H1 (cell line): Measurements from ENCODE around the gene TMEM151B. TPM values are rescaled to one million over a fixed set of nuclear protein-coding genes. Genes with fewer than 3 reads are reported as not detected.

Source experiments
- CTCF ChIA-PET: fragments of 300-600 bp; sonication (Branson Sonifier 250); formaldehyde crosslinking; loops from one replicate; lab custom pipeline; 2021; ENCODE audit not compliant: partially characterized antibody; lab: Charles Lee
- POLR2A ChIA-PET: fragments of 300-600 bp; sonication (Branson Sonifier 250); formaldehyde crosslinking; loops from one replicate; lab custom pipeline; 2021; ENCODE audit warnings: inconsistent platforms; ENCODE audit not compliant: partially characterized antibody; lab: Charles Lee
- DNase-seq, 2 experiments: peaks; one replicate each; pipeline versions ENCODE4 v3.0.0 to v3.0.0-alpha.2; 2010 to 2022; ENCODE audit warnings: low spot score in 2 of 2, low read depth in 1 of 2, mixed read lengths in 1 of 2
- FAIRE-seq: peaks from 2 replicates; lab custom pipeline; 2011; peaks lifted over from hg19 to GRCh38; lab: Jason Lieb, UNC
- H2AFZ ChIP-seq: 2 replicates; pipeline ENCODE4 v1.8.1; 2012; ENCODE audit warnings: low read length, inconsistent platforms
- H2AK5ac ChIP-seq: 2 replicates; pipeline ENCODE4 v1.6.1; 2013; ENCODE audit warnings: low read depth, low read length
- H2BK120ac ChIP-seq: replicated peaks from 2 replicates; pipeline ENCODE3; 2013; ENCODE audit warnings: low read depth, low read length, inconsistent platforms
- H2BK12ac ChIP-seq: 2 replicates; pipeline ENCODE4 v1.6.1; 2013; ENCODE audit warnings: low read depth, low read length
- H2BK15ac ChIP-seq: 2 replicates; pipeline ENCODE4 v1.6.1; 2013; ENCODE audit warnings: low read length
- H2BK20ac ChIP-seq: 2 replicates; pipeline ENCODE4 v1.6.1; 2013; ENCODE audit warnings: low read length
- H2BK5ac ChIP-seq: 2 replicates; pipeline ENCODE4 v1.6.1; 2013; ENCODE audit warnings: low read depth, low read length
- H3K14ac ChIP-seq: 2 replicates; pipeline ENCODE4 v1.6.1; 2013; ENCODE audit warnings: inconsistent platforms; ENCODE audit not compliant: insufficient read length
- H3K18ac ChIP-seq: 2 replicates; pipeline ENCODE4 v1.6.1; 2013; ENCODE audit warnings: low read length; ENCODE audit errors: extremely low read depth
- H3K23ac ChIP-seq: 2 replicates; pipeline ENCODE4 v1.6.1; 2013; ENCODE audit warnings: inconsistent platforms; ENCODE audit not compliant: insufficient read length
- H3K23me2 ChIP-seq: 2 replicates; pipeline ENCODE4 v1.6.1; 2013; ENCODE audit warnings: low read depth, low read length
- H3K27ac ChIP-seq: 2 replicates; pipeline ENCODE4 v1.6.1; 2011; ENCODE audit warnings: low read depth, low read length, inconsistent platforms
- H3K27me3 ChIP-seq, 4 experiments: replicated peaks in 1 of 4; 1 replicate in 1 of 4; 2 replicates in 3 of 4; pipeline versions ENCODE4 v1.6.1 to v1.8.1; 2011 to 2013; ENCODE audit warnings: low read length in 3 of 4, mild to moderate bottlenecking in 3 of 4, inconsistent platforms in 2 of 4, mixed read lengths in 2 of 4, moderate library complexity in 1 of 4; ENCODE audit not compliant: control insufficient read depth in 3 of 4, insufficient read depth in 3 of 4; ENCODE audit errors: extremely low read depth in 1 of 4
- H3K36me3 ChIP-seq, 4 experiments: 2 replicates each; pipeline versions ENCODE4 v1.6.1 to v1.8.1; 2011 to 2013; ENCODE audit warnings: mild to moderate bottlenecking in 4 of 4, low read length in 3 of 4, moderate library complexity in 2 of 4, control low read depth in 1 of 4, inconsistent platforms in 1 of 4; ENCODE audit not compliant: insufficient read depth in 4 of 4, control insufficient read depth in 2 of 4
- H3K4ac ChIP-seq: replicated peaks from 2 replicates; pipeline ENCODE3; 2013; ENCODE audit warnings: low read length, low read depth, mixed read lengths, inconsistent platforms; ENCODE audit not compliant: insufficient read length
- H3K4me1 ChIP-seq, 4 experiments: replicated peaks in 1 of 4; 1 replicate in 1 of 4; 2 replicates in 3 of 4; pipeline versions ENCODE4 v1.6.1 to v1.8.1; 2011 to 2013; ENCODE audit warnings: low read length in 3 of 4, inconsistent platforms in 2 of 4, mixed read lengths in 1 of 4; ENCODE audit not compliant: insufficient read depth in 4 of 4, control insufficient read depth in 3 of 4
- H3K4me2 ChIP-seq, 2 experiments: 2 replicates each; pipeline versions ENCODE4 v1.6.1 to v1.8.1; 2011 to 2013; ENCODE audit warnings: low read depth in 2 of 2, low read length in 2 of 2, control low read depth in 1 of 2, inconsistent platforms in 1 of 2, mild to moderate bottlenecking in 1 of 2; ENCODE audit not compliant: insufficient read depth in 1 of 2
- H3K4me3 ChIP-seq, 4 experiments: fragments of 200-600, 300-600 bp in 1 of 4; sonication (generic), shearing (Covaris generic), sonication (Bioruptor Twin) in 1 of 4; 2 replicates each; pipeline versions ENCODE4 v1.5.1 to v1.8.1; 2011 to 2016; ENCODE audit warnings: low read length in 4 of 4, low read depth in 3 of 4, control low read depth in 2 of 4, inconsistent platforms in 2 of 4, mild to moderate bottlenecking in 2 of 4, mixed read lengths in 1 of 4, moderate library complexity in 1 of 4; ENCODE audit not compliant: insufficient read depth in 2 of 4; ENCODE audit errors: extremely low read depth in 1 of 4
- H3K56ac ChIP-seq: replicated peaks from 2 replicates; pipeline ENCODE3; 2013; ENCODE audit warnings: low read depth, mild to moderate bottlenecking, mixed read lengths, low read length, inconsistent platforms; ENCODE audit not compliant: insufficient read length
- H3K79me1 ChIP-seq: 2 replicates; pipeline ENCODE4 v1.6.1; 2013; ENCODE audit warnings: low read depth, low read length, control low read depth
- H3K79me2 ChIP-seq, 2 experiments: 2 replicates each; pipeline versions ENCODE4 v1.6.1 to v1.8.1; 2012 to 2013; ENCODE audit warnings: low read length in 2 of 2, mild to moderate bottlenecking in 2 of 2, inconsistent platforms in 1 of 2; ENCODE audit not compliant: insufficient read depth in 2 of 2, control insufficient read depth in 1 of 2
- H3K9ac ChIP-seq, 4 experiments: replicated peaks in 1 of 4; 1 replicate in 1 of 4; 2 replicates in 3 of 4; pipeline versions ENCODE4 v1.6.1 to v1.8.1; 2011 to 2013; ENCODE audit warnings: low read depth in 3 of 4, low read length in 3 of 4, control low read depth in 2 of 4, mild to moderate bottlenecking in 2 of 4, moderate library complexity in 2 of 4, inconsistent platforms in 1 of 4; ENCODE audit errors: extremely low read depth in 1 of 4
- H3K9me3 ChIP-seq, 2 experiments: 2 replicates each; pipeline versions ENCODE4 v1.6.1 to v1.8.1; 2012 to 2013; ENCODE audit warnings: mild to moderate bottlenecking in 2 of 2, moderate library complexity in 2 of 2, control low read depth in 1 of 2, inconsistent platforms in 1 of 2, low read depth in 1 of 2, low read length in 1 of 2, mixed read lengths in 1 of 2; ENCODE audit not compliant: insufficient read depth in 2 of 2
- H4K20me1 ChIP-seq, 2 experiments: replicated peaks in 1 of 2; 2 replicates each; pipeline versions ENCODE3 to v1.8.1; 2011 to 2013; ENCODE audit warnings: inconsistent platforms in 2 of 2, low read length in 2 of 2, mild to moderate bottlenecking in 1 of 2; ENCODE audit not compliant: insufficient read depth in 2 of 2, control insufficient read depth in 1 of 2
- H4K5ac ChIP-seq: 2 replicates; pipeline ENCODE4 v1.6.1; 2013; ENCODE audit warnings: low read length, low read depth, mixed read lengths, inconsistent platforms; ENCODE audit not compliant: insufficient read length
- H4K8ac ChIP-seq: 2 replicates; pipeline ENCODE4 v1.8.0; 2013; ENCODE audit warnings: mild to moderate bottlenecking, moderate library complexity, low read length, inconsistent platforms; ENCODE audit not compliant: insufficient read depth; ENCODE audit errors: extremely low read depth
- H4K91ac ChIP-seq: replicated peaks from 2 replicates; pipeline ENCODE3; 2013; ENCODE audit warnings: low read length, mixed read lengths, inconsistent platforms; ENCODE audit not compliant: insufficient read length
- CEBPB ChIP-seq: IDR thresholded peaks from 2 replicates; pipeline ENCODE4 v1.6.1; 2012; ENCODE audit warnings: low read depth, low read length
- CTBP2 ChIP-seq: IDR thresholded peaks from 2 replicates; pipeline ENCODE4 v1.7.0; 2011; ENCODE audit warnings: borderline replicate concordance, mild to moderate bottlenecking, moderate library complexity, mixed read lengths, low read length; ENCODE audit not compliant: insufficient read depth, insufficient read length
- EP300 ChIP-seq, 2 experiments: IDR thresholded peaks; 1 replicate in 1 of 2; 2 replicates in 1 of 2; pipeline ENCODE4 v1.6.1; 2011 to 2012; ENCODE audit warnings: low read depth in 2 of 2, low read length in 2 of 2, mild to moderate bottlenecking in 2 of 2, borderline replicate concordance in 1 of 2, inconsistent platforms in 1 of 2, moderate library complexity in 1 of 2
- GABPA ChIP-seq: IDR thresholded peaks from 2 replicates; pipeline ENCODE4 v1.6.1; 2011; ENCODE audit warnings: mild to moderate bottlenecking, low read length, moderate library complexity, borderline replicate concordance; ENCODE audit not compliant: insufficient read depth
- HDAC2 ChIP-seq, 2 experiments: fragments of 300-600 bp in 1 of 2; sonication (generic) in 1 of 2; IDR thresholded peaks; 2 replicates each; pipeline ENCODE4 v1.6.1; 2011 to 2012; ENCODE audit warnings: low read depth in 2 of 2, low read length in 2 of 2, mild to moderate bottlenecking in 2 of 2, moderate library complexity in 2 of 2, borderline replicate concordance in 1 of 2, inconsistent platforms in 1 of 2
- RFX5 ChIP-seq: IDR thresholded peaks from 2 replicates; pipeline ENCODE4 v1.6.1; 2011; ENCODE audit warnings: low read depth, low read length, improper control_type of control experiment, borderline replicate concordance
- RXRA ChIP-seq: IDR thresholded peaks from 2 replicates; pipeline ENCODE4 v1.6.1; 2011; ENCODE audit warnings: low read depth, mild to moderate bottlenecking, low read length, moderate library complexity; ENCODE audit not compliant: insufficient read depth
- SAP30 ChIP-seq: fragments of 300-600 bp; sonication (generic); IDR thresholded peaks from 2 replicates; pipeline ENCODE4 v1.7.1; 2012; ENCODE audit warnings: low read length, moderate library complexity, mild to moderate bottlenecking, inconsistent platforms; ENCODE audit not compliant: insufficient read depth, insufficient replicate concordance
- SP4 ChIP-seq: IDR thresholded peaks from 2 replicates; pipeline ENCODE4 v1.6.1; 2012; ENCODE audit warnings: low read length, inconsistent platforms
- SUZ12 ChIP-seq: fragments of 200-600 bp; sonication (generic); IDR thresholded peaks from 2 replicates; pipeline ENCODE4 v1.6.1; 2012; ENCODE audit warnings: mild to moderate bottlenecking, inconsistent platforms, low read length, moderate library complexity, mixed read lengths
- USF2 ChIP-seq: IDR thresholded peaks from 2 replicates; pipeline ENCODE4 v1.6.1; 2011; ENCODE audit warnings: low read length, improper control_type of control experiment
- WGBS, 2 experiments: shearing (Covaris generic) in 1 of 2; methylation state at CpG; one replicate each; pipeline versions ENCODE4 v1.1.6 to v1.1.7; 2013 to 2015; ENCODE audit warnings: low lambda C conversion rate in 2 of 2, mixed read lengths in 2 of 2, inconsistent platforms in 1 of 2, low coverage in 1 of 2, missing lambda C conversion rate in 1 of 2; ENCODE audit not compliant: insufficient replicate concordance in 2 of 2, insufficient coverage in 1 of 2, insufficient read length in 1 of 2; ENCODE audit errors: extremely low coverage in 1 of 2, missing lambda C conversion rate in 1 of 2; 5-methylcytosine and 5-hydroxymethylcytosine counted together
- polyA plus RNA-seq, 7 experiments: library from polyadenylated mRNA; depleted of rRNA in 3 of 7; stranded (reverse) in 5 of 7; unstranded in 2 of 7; fragments of >200 nt in 5 of 7; fragments of 200-250 nt in 2 of 7; gene quantifications; 1 replicate in 5 of 7; 2 replicates in 1 of 7; 4 replicates in 1 of 7; pipeline versions ENCODE4 v1.2.1 to v1.2.3, GENCODE V29; 2011 to 2013; ENCODE audit warnings: missing spikeins in 2 of 7, mixed read lengths in 2 of 7
- total RNA-seq: library from RNA; stranded (reverse); fragmentation: NEBNext Ultra II Directional; extraction: Animal tissue kit (Norgen Biotek cat#: 25700); gene quantifications from 2 replicates; pipeline ENCODE4 v1.2.1, GENCODE V29; 2021

The TMEM151B gene
- total and polyA plus RNA-seq, 2 of the 8 experiments (the other 6 are each of a cell fraction or from before 2014, with no cell fraction given), result 8.0 to 15.5 TPM

GRCh38 chr6:44310241-44310640 is 40.0 kb downstream of the TMEM151B start:
- H3K9ac ChIP-seq, result no peak overlapping the region
- no peak overlapping the region for H2BK15ac ChIP-seq
- H2BK20ac ChIP-seq, result no peak overlapping the region
- no peak overlapping the region for H4K5ac ChIP-seq
- ChIA-PET POLR2A (interaction anchor here (1.0 to 6.9 kb wide), 8 partner anchors 11 to 64 kb away, joined by 3 to 81 read pairs (median 10); partner anchors contain the start of gene HSP90AB1), CTCF (interaction anchor here (0.9 to 13.9 kb wide), 4 partner anchors 8 to 74 kb away, joined by 3 to 330 read pairs (median 56); partner anchors contain the start of genes NFKBIE and TMEM151B)
- H3K79me2 ChIP-seq, result peaks cover 0 to 13% of the 10 kb centered on the region in 2 experiments; a peak in 2 of 4 replicates
- H3K36me3 ChIP-seq, result peaks cover 18 to 54% (median 47%) of the 10 kb centered on the region in 4 experiments
- no peak overlapping the region for H2BK5ac ChIP-seq
- no peaks in the 10 kb centered on the region for H3K9me3 ChIP-seq
- H3K79me1 ChIP-seq, result peaks cover 3% of the 10 kb centered on the region; the same call in 1 of the 2 replicates
- H4K91ac ChIP-seq, result no peak overlapping the region
- no peak overlapping the region for H3K4me2 ChIP-seq
- H2AK5ac ChIP-seq, result no peak overlapping the region
- H3K4ac ChIP-seq, result no peak overlapping the region
- H3K27me3 ChIP-seq, result no peaks in the 10 kb centered on the region
- H3K27ac ChIP-seq, result no peak overlapping the region
- H2BK12ac ChIP-seq, result no peak overlapping the region
- DNase-seq, result no peak
- peaks cover 0 to 6% (median 3%) of the 10 kb centered on the region in 4 experiments; a peak in 5 of 7 replicates for H3K4me1 ChIP-seq
- H3K23me2 ChIP-seq, result peaks cover 4% of the 10 kb centered on the region
- no peak overlapping the region for H4K8ac ChIP-seq
- no peak overlapping the region for H3K18ac ChIP-seq
- H2AFZ ChIP-seq, result no peak overlapping the region
- H3K23ac ChIP-seq, result no peak overlapping the region
- H3K14ac ChIP-seq, result no peak overlapping the region
- 98% methylated on average over 3 of the region's 3 CpGs; no CpG with 5 or more reads in 1 of the 2 experiments for WGBS, 2 experiments
- no peak overlapping the region for H3K4me3 ChIP-seq
- H3K56ac ChIP-seq, result no peak overlapping the region
- no peak overlapping the region for H2BK120ac ChIP-seq
- FAIRE-seq, result no peak
- H4K20me1 ChIP-seq, result peaks cover 0 to 2% of the 10 kb centered on the region in 2 experiments
- no peak for TF ChIP-seq SAP30
- TF ChIP-seq RXRA, result no peak
- no peak for TF ChIP-seq GABPA
- TF ChIP-seq CTBP2, result no peak
- TF ChIP-seq EP300 (IDR thresholded peaks at IDR 0.05; ENCODE audit: borderline replicate concordance in 1 of 2, low read depth in 2 of 2, low read length in 2 of 2), result no peak
- no peak for TF ChIP-seq USF2
- no peak for TF ChIP-seq HDAC2 (IDR thresholded peaks at IDR 0.05; ENCODE audit: borderline replicate concordance in 1 of 2, low read depth in 2 of 2, low read length in 2 of 2)
- no peak for TF ChIP-seq RFX5
- TF ChIP-seq SP4, result no peak
- TF ChIP-seq CEBPB, result no peak
- TF ChIP-seq SUZ12, result no peak
